GM21529 (cell line): Measurements from ENCODE around the gene MRPS34.
"Not testable (repeated sequence)": the region's sequence is repeated elsewhere in the genome, so short reads cannot be mapped to it uniquely, and the experiment has no call there.

Experiments used
- ATAC-seq: cut with Tn5 transposase; IDR thresholded peaks from one replicate; pipeline ENCODE4 v1.9.1; 2021; ENCODE audit not compliant: unreplicated experiment

MRPS34 gene

GRCh38 chr16:1772908-1773702, at the start of gene MRPS34:
MRPS34 (minus strand) TSS chr16:1773134; CDS start chr16:1773119, 15 bp downstream.
- no peak for ATAC-seq

GRCh38 chr16:1821861-1822611, 49.1 kb upstream of the MRPS34 start:
- ATAC-seq = no peak

DNA sequence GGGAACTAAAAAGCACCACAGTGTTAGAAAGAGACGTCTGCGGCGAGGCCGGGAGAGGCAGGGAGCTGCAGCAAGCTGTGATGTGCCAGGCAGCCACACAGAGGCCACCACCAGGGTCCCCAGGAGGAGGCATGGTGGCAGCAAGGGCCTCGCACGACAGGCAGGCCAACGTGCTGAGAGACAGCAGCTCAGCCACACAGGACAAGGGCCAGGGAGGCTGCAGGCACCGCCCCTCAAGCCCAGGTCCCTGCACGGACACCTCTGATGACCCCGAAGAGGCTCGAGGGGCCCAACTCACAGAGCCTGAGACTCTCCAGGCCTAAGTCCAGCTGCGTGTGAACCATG, 48.0 kb upstream of the MRPS34 start:
- ATAC-seq = no peak

GRCh38 chr16:1820096-1820945, 47.4 kb upstream of the MRPS34 start:
- no peak for ATAC-seq

GRCh38 chr16:1819611-1820010, 46.7 kb upstream of the MRPS34 start:
- ATAC-seq = no peak

DNA sequence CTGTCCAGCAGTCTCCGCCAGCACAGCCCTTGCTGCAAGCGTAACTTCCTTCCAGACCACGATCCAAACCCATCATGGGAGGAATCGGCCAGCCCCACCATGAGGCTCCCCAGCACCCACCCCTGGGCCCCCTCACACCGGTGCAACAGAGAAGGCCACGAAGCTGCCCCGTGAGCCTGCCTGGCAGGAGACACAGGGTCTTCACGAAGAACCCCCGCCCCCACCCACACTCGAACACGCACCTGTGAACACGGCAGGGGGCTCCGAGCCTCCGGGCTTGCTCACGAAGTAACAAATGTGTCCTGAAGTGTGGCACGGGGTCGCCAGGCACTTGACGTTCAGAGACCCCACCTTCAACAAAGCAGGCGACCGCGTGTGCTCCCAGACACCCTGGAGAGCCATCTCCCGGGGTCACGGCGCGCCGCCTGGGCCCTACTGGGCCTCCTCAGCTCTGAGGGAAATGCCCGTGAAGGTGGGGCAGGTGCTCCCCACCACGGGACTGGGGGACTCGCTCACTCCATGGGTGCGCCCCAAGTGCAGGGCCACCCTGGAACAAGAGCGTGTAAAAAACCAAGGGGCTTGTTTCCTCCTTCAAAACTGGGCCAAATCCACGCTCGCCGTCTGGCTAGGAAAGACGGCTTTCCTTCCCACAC, 46.1 kb upstream of the MRPS34 start:
- no peak for ATAC-seq

- no peak for ATAC-seq
These were observed 45.4 kb upstream of the MRPS34 start for GRCh38 chr16:1818204-1818872.

DNA sequence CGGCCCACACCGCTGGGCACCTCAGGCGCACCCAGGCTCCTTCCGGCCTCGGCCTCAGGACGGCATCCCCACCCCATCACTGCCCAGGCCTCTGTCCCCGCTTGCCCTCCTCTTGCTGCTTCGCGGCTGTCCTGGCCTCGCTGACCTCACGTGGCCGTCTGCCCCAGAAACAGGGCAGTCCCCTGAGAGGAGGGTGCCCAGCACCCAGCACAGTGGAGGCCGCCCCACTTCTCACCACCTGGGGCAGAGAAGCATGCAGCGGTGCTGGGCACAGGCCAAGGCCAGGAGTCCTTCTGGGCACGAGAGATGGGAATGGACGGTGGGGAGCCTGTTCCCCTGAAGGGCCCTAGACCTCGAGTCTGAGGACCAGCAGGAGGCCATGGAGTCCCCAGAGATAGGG, 44.8 kb upstream of the MRPS34 start:
- ATAC-seq = no peak

GRCh38 chr16:1817276-1817589, 44.3 kb upstream of the MRPS34 start:
- no peak for ATAC-seq

DNA sequence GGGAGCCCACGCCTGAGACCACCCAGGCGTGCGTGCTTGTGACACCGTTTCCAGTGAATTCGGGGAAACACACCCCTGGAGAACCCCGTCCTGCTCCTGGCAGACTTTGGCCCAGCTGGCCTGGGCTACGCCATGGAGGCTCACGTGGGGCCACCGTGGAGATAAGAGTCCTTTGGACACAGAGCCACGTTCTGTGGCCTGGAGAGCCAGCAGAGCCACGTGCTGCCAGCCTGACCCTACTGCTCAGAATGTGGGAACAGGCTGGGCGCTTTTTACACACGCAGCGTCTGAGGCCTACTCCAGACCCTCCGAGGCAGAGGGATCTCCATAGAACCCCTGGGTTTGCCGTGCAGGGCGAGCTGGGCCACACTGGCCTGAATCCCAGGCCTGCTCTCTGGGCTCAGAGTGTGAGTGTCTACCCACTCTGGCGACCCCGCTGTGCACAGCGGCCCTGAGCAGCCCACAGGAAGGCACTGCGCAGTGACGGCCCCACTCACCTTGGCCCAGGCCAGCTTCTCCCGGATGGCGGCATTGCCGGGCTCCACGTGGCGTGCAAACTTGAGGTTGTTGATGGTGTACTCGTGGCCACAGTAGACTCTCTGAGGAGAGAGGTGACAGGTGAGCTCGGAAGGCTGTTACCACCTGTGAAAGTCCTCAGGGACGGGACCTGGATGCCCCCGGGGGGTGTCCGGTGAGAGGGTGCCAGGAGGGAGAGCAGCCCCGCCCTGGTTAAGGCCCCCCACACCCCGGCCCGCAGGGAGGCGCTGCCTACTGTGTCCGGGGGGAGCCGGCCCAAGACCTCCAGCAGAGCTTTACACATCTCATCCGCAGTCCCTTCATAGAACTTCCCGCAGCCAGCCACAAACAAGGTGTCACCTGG, 43.7 kb upstream of the MRPS34 start:
- ATAC-seq = no peak

GRCh38 chr16:1815461-1815860, 42.5 kb upstream of the MRPS34 start:
- no peak for ATAC-seq

GRCh38 chr16:1812732-1813163, 39.8 kb upstream of the MRPS34 start:
- ATAC-seq = no peak

DNA sequence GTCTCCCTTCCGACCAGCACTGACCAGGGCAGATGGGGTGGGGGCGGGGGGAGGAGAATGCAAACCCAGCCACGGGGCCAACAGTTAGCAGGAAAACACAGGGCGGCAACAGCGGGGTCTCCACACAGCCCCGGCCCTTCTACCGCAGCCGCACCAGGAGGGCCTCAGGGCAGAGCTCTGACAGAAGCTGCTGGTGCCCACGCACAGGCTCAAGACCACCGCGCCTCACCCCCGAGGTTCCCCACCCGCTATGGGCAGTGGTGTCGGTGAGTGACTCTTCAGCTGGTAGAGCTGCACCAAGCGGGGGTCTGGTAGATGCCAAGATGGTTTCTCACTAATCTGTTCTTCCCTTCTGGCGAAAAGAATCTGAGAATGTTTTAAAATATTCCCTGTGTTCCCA, 37.6 kb upstream of the MRPS34 start:
- ATAC-seq = no peak

DNA sequence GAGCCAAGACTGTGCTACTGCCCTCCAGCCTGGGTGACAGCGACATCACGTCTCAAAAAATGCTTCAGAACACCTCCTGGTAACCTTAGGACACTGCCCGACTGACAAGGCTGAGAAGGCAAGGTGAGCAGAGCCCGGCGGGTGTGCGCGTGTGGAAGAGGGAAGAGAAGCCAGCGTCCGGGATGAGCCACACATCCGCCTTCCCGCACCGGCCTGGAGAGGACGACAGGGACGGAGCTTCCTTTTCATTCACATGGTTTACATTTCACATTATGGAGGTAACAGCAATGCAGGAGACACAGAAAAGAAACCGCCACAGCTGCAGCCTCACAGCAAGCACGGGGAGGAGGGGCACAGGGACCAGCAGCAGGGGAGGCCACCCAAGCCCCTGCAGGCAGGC, 37.2 kb upstream of the MRPS34 start:
- ATAC-seq = no peak

GRCh38 chr16:1809281-1809801, 36.4 kb upstream of the MRPS34 start:
- ATAC-seq = no peak

GRCh38 chr16:1808691-1809090, 35.8 kb upstream of the MRPS34 start:
- no peak for ATAC-seq

DNA sequence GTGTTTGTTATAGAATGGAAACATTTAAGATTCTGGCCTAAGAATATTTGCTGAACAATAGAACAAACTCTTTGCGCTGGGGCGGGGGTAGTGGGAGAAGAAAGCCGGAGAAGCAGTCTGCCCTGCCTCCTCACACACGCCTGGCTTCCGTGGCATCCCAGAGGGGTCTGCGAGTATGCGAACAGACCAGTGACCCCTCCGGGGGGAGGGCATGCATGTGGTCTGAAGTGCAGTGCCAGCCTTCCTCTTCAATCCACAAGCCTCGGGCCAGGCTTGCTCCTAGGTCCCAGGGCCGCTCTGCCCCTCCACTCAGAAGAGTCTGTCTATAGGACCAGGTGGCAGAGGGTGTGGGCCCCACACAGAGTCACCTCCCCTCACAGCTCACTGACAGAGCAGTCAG, 34.7 kb upstream of the MRPS34 start:
- ATAC-seq = no peak

- no peak for ATAC-seq
These were observed 27.8 kb upstream of the MRPS34 start for GRCh38 chr16:1800701-1801100.

DNA sequence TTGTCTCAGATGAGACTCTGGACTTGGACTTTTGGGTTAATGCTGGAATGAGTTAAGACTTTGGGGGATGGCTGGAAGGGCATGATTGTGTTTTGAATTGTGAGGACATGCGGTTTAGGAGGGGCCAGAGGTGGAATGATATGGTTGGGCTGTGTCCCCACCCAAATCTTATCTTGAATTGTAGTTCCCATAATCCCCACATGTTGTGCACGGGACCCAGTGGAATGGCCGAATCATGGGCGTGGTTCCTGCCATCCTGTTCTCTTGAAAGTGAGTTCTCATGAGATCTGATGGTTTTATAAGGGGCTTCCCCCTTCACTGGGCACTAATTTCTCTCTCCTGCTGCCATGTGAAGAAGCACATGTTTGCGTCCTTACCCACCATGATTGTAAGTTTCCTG, 26.3 kb upstream of the MRPS34 start:
- ATAC-seq = not testable (repeated sequence)
